GM12872 (cell line): Measurements from ENCODE around the gene SVIL.

Source experiments
- CTCF ChIP-seq: IDR thresholded peaks from 3 replicates; pipeline ENCODE4 v1.5.1; 2011; ENCODE audit warnings: low read depth, mild to moderate bottlenecking, low read length, moderate library complexity; ENCODE audit not compliant: insufficient read depth

Gene SVIL

GRCh38 chr10:29563420-29564035 lies 71.2 kb downstream of the SVIL start:
- TF ChIP-seq CTCF = no peak

GRCh38 chr10:29559996-29560395 lies 74.8 kb downstream of the SVIL start:
- no peak for TF ChIP-seq CTCF

GRCh38 chr10:29557665-29558064 lies 77.1 kb downstream of the SVIL start:
- TF ChIP-seq CTCF = no peak

GRCh38 chr10:29555746-29556481 lies 78.9 kb downstream of the SVIL start:
- TF ChIP-seq CTCF = no peak

- TF ChIP-seq CTCF = no peak
These were observed 79.6 kb downstream of the SVIL start for GRCh38 chr10:29555091-29555745.

GRCh38 chr10:29554660-29555059 lies 80.1 kb downstream of the SVIL start:
- no peak for TF ChIP-seq CTCF

- TF ChIP-seq CTCF = no peak
These were observed 81.1 kb downstream of the SVIL start for GRCh38 chr10:29553544-29554250.
